Neural progenitor cell (in vitro differentiated cells): ENCODE data around the gene TRA2B.

Experiments
- EZH2 ChIP-seq: fragments of 200-600 bp; sonication (generic); IDR thresholded peaks from 2 replicates; pipeline ENCODE4 v1.6.1; 2017; ENCODE audit warnings: antibody characterized with exemption, mild to moderate bottlenecking, moderate library complexity
- TF ChIP-seq, protein P1 (sequence below): fragments of 200-600 bp; sonication (generic); IDR thresholded peaks from 2 replicates; pipeline ENCODE4 v1.5.1; 2017; ENCODE audit warnings: antibody characterized with exemption, mild to moderate bottlenecking

DNA sequence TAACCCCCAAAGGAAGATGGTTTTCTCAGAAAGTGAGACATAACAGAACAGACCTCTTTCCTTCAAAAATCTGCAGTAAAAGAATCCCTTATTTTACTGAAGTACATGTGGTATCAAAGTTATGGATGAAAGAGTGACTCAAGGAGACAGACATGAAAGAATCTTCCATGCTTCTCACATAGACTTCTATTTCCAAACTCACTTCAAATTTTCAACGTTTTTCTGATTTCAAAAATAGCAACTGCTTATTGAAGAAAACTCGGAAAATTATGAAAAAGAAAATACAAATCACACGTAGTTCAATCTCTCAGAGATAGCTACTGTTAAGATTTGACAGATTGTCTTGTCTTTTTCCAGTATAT is 39.8 kb upstream of the TRA2B start:
- no peak for TF ChIP-seq EZH2
- TF ChIP-seq, protein P1, sequence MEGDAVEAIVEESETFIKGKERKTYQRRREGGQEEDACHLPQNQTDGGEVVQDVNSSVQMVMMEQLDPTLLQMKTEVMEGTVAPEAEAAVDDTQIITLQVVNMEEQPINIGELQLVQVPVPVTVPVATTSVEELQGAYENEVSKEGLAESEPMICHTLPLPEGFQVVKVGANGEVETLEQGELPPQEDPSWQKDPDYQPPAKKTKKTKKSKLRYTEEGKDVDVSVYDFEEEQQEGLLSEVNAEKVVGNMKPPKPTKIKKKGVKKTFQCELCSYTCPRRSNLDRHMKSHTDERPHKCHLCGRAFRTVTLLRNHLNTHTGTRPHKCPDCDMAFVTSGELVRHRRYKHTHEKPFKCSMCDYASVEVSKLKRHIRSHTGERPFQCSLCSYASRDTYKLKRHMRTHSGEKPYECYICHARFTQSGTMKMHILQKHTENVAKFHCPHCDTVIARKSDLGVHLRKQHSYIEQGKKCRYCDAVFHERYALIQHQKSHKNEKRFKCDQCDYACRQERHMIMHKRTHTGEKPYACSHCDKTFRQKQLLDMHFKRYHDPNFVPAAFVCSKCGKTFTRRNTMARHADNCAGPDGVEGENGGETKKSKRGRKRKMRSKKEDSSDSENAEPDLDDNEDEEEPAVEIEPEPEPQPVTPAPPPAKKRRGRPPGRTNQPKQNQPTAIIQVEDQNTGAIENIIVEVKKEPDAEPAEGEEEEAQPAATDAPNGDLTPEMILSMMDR = no peak
